IPS-15b (cell line): ENCODE measurements around the gene PRR19.
"Not testable (repeated sequence)": the region's sequence is repeated elsewhere in the genome, so short reads cannot be mapped to it uniquely, and the experiment has no call there.

Experiments used
- H3K27me3 ChIP-seq: one replicate; pipeline ENCODE4 v1.6.1; 2013; ENCODE audit warnings: low read length; ENCODE audit not compliant: control insufficient read depth, insufficient read depth
- H3K36me3 ChIP-seq: one replicate; pipeline ENCODE4 v1.6.1; 2013; ENCODE audit warnings: low read length; ENCODE audit not compliant: control insufficient read depth, insufficient read depth
- H3K4me1 ChIP-seq: one replicate; pipeline ENCODE4 v1.6.1; 2013; ENCODE audit warnings: mild to moderate bottlenecking, low read length; ENCODE audit not compliant: control insufficient read depth, insufficient read depth
- H3K4me3 ChIP-seq: one replicate; pipeline ENCODE4 v1.5.1; 2013; ENCODE audit warnings: low read depth, low read length
- H3K9ac ChIP-seq: one replicate; pipeline ENCODE4 v1.6.1; 2013; ENCODE audit warnings: low read depth, mild to moderate bottlenecking, low read length
- H3K9me3 ChIP-seq: one replicate; pipeline ENCODE4 v1.6.1; 2013; ENCODE audit warnings: mild to moderate bottlenecking, low read length; ENCODE audit not compliant: control insufficient read depth, insufficient read depth

Gene PRR19

GRCh38 chr19:42339126-42339860 lies 37.4 kb downstream of the PRR19 start:
- not testable (repeated sequence) for H3K27me3 ChIP-seq, H3K9ac ChIP-seq, H3K36me3 ChIP-seq

GRCh38 chr19:42339922-42340321 lies 38.0 kb downstream of the PRR19 start:
- H3K27me3 ChIP-seq, H3K9ac ChIP-seq, H3K36me3 ChIP-seq, H3K4me3 ChIP-seq, H3K4me1 ChIP-seq, H3K9me3 ChIP-seq: not testable (repeated sequence)

More at GRCh38 chr19:42339126-42339860, 37.4 kb downstream of the PRR19 start:
- not testable (repeated sequence) for H3K4me1 ChIP-seq, H3K9me3 ChIP-seq, H3K4me3 ChIP-seq

- H3K4me1 ChIP-seq = no peaks in the 10 kb centered on the region
- H3K9me3 ChIP-seq = no peaks in the 10 kb centered on the region
- H3K27me3 ChIP-seq = no peaks in the 10 kb centered on the region
- H3K9ac ChIP-seq = no peak overlapping the region
- H3K36me3 ChIP-seq = peaks cover 5% of the 10 kb centered on the region
- H3K4me3 ChIP-seq = no peak overlapping the region
Observed at GRCh38 chr19:42343344-42344110, 41.6 kb downstream of the PRR19 start.

- Histone ChIP-seq H3K27me3 (no peaks in the 10 kb centered on the region), H3K4me3 (no peak overlapping the region), H3K9ac (no peak overlapping the region), H3K36me3 (peaks cover 5% of the 10 kb centered on the region), H3K4me1 (no peaks in the 10 kb centered on the region), H3K9me3 (no peaks in the 10 kb centered on the region)
Observed at GRCh38 chr19:42344336-42344893, 42.5 kb downstream of the PRR19 start.

GRCh38 chr19:42345191-42345812 lies 43.4 kb downstream of the PRR19 start:
- no peaks in the 10 kb centered on the region for H3K9me3 ChIP-seq
- no peaks in the 10 kb centered on the region for H3K27me3 ChIP-seq
- no peak overlapping the region for H3K9ac ChIP-seq
- H3K36me3 ChIP-seq = peaks cover 7% of the 10 kb centered on the region
- H3K4me3 ChIP-seq = no peak overlapping the region
- H3K4me1 ChIP-seq = no peaks in the 10 kb centered on the region

- Histone ChIP-seq H3K36me3 (peaks cover 18% of the 10 kb centered on the region), H3K9ac (no peak overlapping the region), H3K9me3 (no peaks in the 10 kb centered on the region), H3K4me3 (no peak overlapping the region), H3K4me1 (no peaks in the 10 kb centered on the region), H3K27me3 (no peaks in the 10 kb centered on the region)
Observed at GRCh38 chr19:42348211-42348610, 46.3 kb downstream of the PRR19 start.

- no peak overlapping the region for H3K9ac ChIP-seq
- H3K36me3 ChIP-seq = peaks cover 18% of the 10 kb centered on the region
- H3K27me3 ChIP-seq = no peaks in the 10 kb centered on the region
- H3K9me3 ChIP-seq = no peaks in the 10 kb centered on the region
- H3K4me3 ChIP-seq = no peak overlapping the region
- H3K4me1 ChIP-seq = no peaks in the 10 kb centered on the region
Observed at GRCh38 chr19:42349378-42350107, 47.6 kb downstream of the PRR19 start.

- H3K9ac ChIP-seq = no peak overlapping the region
- no peaks in the 10 kb centered on the region for H3K9me3 ChIP-seq
- peaks cover 17% of the 10 kb centered on the region for H3K36me3 ChIP-seq
- no peaks in the 10 kb centered on the region for H3K27me3 ChIP-seq
- no peaks in the 10 kb centered on the region for H3K4me1 ChIP-seq
- no peak overlapping the region for H3K4me3 ChIP-seq
Observed at GRCh38 chr19:42350417-42350816, 48.5 kb downstream of the PRR19 start.

- peaks cover 18% of the 10 kb centered on the region for H3K36me3 ChIP-seq
- H3K9me3 ChIP-seq = no peaks in the 10 kb centered on the region
- H3K27me3 ChIP-seq = no peaks in the 10 kb centered on the region
- no peak overlapping the region for H3K9ac ChIP-seq
- no peak overlapping the region for H3K4me3 ChIP-seq
- no peaks in the 10 kb centered on the region for H3K4me1 ChIP-seq
Observed at GRCh38 chr19:42351079-42351735, 49.3 kb downstream of the PRR19 start.

- no peaks in the 10 kb centered on the region for H3K27me3 ChIP-seq
- H3K36me3 ChIP-seq = peaks cover 28% of the 10 kb centered on the region
- no peak overlapping the region for H3K4me3 ChIP-seq
- no peaks in the 10 kb centered on the region for H3K9me3 ChIP-seq
- H3K9ac ChIP-seq = no peak overlapping the region
- no peaks in the 10 kb centered on the region for H3K4me1 ChIP-seq
Observed at GRCh38 chr19:42352301-42353259, 50.6 kb downstream of the PRR19 start.
